GM23338 (cell line): Measurements from ENCODE around the gene EHD4. TPM values are rescaled to one million over a fixed set of nuclear protein-coding genes. Genes with fewer than 3 reads are reported as not detected.

Source experiments
- ATAC-seq: fragments of 200-7000 bp; cut with Tn5 transposase; 3 replicates; pipeline ENCODE4 v1.9.1; 2020
- DNase-seq: peaks from one replicate; pipeline ENCODE4 v3.0.0-alpha.2; 2015; ENCODE audit warnings: low spot score
- H2AFZ ChIP-seq: fragments of 200-600 bp; sonication (generic); 2 replicates; pipeline ENCODE4 v1.8.0; 2016; ENCODE audit warnings: antibody characterized with exemption, mild to moderate bottlenecking, moderate library complexity
- H3F3A ChIP-seq: fragments of 200-600 bp; sonication (generic); replicated peaks from 2 replicates; pipeline ENCODE4 v1.8.0; 2017; ENCODE audit warnings: antibody characterized with exemption, mixed run types, low read depth
- H3K27ac ChIP-seq: fragments of 200-600 bp; sonication (generic); 2 replicates; pipeline ENCODE4 v1.6.1; 2016; ENCODE audit warnings: low read depth
- H3K27me3 ChIP-seq: fragments of 200-600 bp; sonication (generic); 2 replicates; pipeline ENCODE4 v1.8.0; 2016; ENCODE audit warnings: mild to moderate bottlenecking, mixed run types, moderate library complexity; ENCODE audit not compliant: insufficient read depth
- H3K36me3 ChIP-seq: fragments of 200-600 bp; sonication (generic); 2 replicates; pipeline ENCODE4 v1.8.0; 2016; ENCODE audit warnings: mild to moderate bottlenecking; ENCODE audit not compliant: insufficient read depth
- H3K4me1 ChIP-seq: fragments of 200-600 bp; sonication (generic); 2 replicates; pipeline ENCODE4 v1.8.0; 2016; ENCODE audit warnings: mild to moderate bottlenecking, moderate library complexity; ENCODE audit not compliant: insufficient read depth
- H3K4me2 ChIP-seq: fragments of 200-600 bp; sonication (generic); 2 replicates; pipeline ENCODE4 v1.7.1; 2017; ENCODE audit warnings: mixed run types
- H3K4me3 ChIP-seq: fragments of 200-600 bp; sonication (generic); 2 replicates; pipeline ENCODE4 v1.6.1; 2016; ENCODE audit warnings: mixed run types
- H3K79me2 ChIP-seq: fragments of 200-600 bp; sonication (generic); replicated peaks from 2 replicates; pipeline ENCODE4 v1.8.0; 2017; ENCODE audit warnings: mild to moderate bottlenecking; ENCODE audit not compliant: insufficient read depth
- H3K9me2 ChIP-seq: fragments of 200-600 bp; sonication (generic); 2 replicates; pipeline ENCODE4 v1.8.0; 2017; ENCODE audit not compliant: insufficient read depth
- H4K20me1 ChIP-seq: fragments of 200-600 bp; sonication (generic); replicated peaks from 2 replicates; pipeline ENCODE4 v1.8.0; 2017; ENCODE audit warnings: mild to moderate bottlenecking; ENCODE audit not compliant: insufficient read depth
- H3K27ac Mint-ChIP-seq: 2 replicates; pipeline ENCODE4 v1.8.0; 2020; ENCODE audit warnings: inconsistent platforms, mild to moderate bottlenecking, moderate library complexity, mixed read lengths
- H3K27me3 Mint-ChIP-seq: 3 replicates; pipeline ENCODE4 v1.8.0; 2022; ENCODE audit warnings: low read depth, mild to moderate bottlenecking, moderate library complexity, mixed read lengths, inconsistent platforms; ENCODE audit not compliant: insufficient read depth, poor library complexity
- H3K36me3 Mint-ChIP-seq: 3 replicates; pipeline ENCODE4 v1.8.0; 2021; ENCODE audit warnings: low read depth, mild to moderate bottlenecking, inconsistent platforms, moderate library complexity, mixed read lengths
- H3K4me1 Mint-ChIP-seq: 3 replicates; pipeline ENCODE4 v1.8.0; 2020; ENCODE audit warnings: mild to moderate bottlenecking, inconsistent platforms, mixed read lengths
- H3K4me3 Mint-ChIP-seq: 3 replicates; pipeline ENCODE4 v1.8.0; 2021; ENCODE audit warnings: moderate library complexity, mild to moderate bottlenecking, inconsistent platforms, mixed read lengths
- H3K9me3 Mint-ChIP-seq: 3 replicates; pipeline ENCODE4 v1.8.0; 2020; ENCODE audit warnings: moderate library complexity, mild to moderate bottlenecking, inconsistent platforms, mixed read lengths
- JUNB ChIP-seq: IDR thresholded peaks from one replicate; pipeline ENCODE4 v1.6.1; 2016; ENCODE audit warnings: antibody characterized with exemption; ENCODE audit not compliant: unreplicated experiment
- NANOG ChIP-seq: IDR thresholded peaks from 2 replicates; pipeline ENCODE4 v1.6.1; 2016; ENCODE audit warnings: antibody characterized with exemption, borderline replicate concordance
- POLR2AphosphoS5 ChIP-seq: IDR thresholded peaks from 2 replicates; pipeline ENCODE4 v1.6.1; 2016; ENCODE audit warnings: antibody characterized with exemption, low read depth
- polyA plus RNA-seq: library from polyadenylated mRNA; unstranded; fragments of >200 nt; fragmentation: Nextera tagmentation; extraction: Ambion mirVana; gene quantifications from 2 replicates; pipeline ENCODE4 v1.2.1, GENCODE V29; 2016
- total RNA-seq: library from RNA; depleted of rRNA; stranded (reverse); fragments of >200 nt; shearing (Covaris generic); gene quantifications from 2 replicates; pipeline ENCODE4 v1.2.3, GENCODE V29; 2014
- TF ChIP-seq, protein P1 (sequence below), 2 experiments: fragments of 200-600 bp in 1 of 2; sonication (generic) in 1 of 2; conservative IDR thresholded peaks; 2 replicates each; pipeline versions ENCODE4 v1.5.1 to v1.6.1; 2016 to 2017; ENCODE audit warnings: antibody characterized with exemption in 2 of 2, low read depth in 2 of 2, mild to moderate bottlenecking in 2 of 2, moderate library complexity in 1 of 2
- TF ChIP-seq, protein P2 (sequence below): fragments of 250-450 bp; sonication (Bioruptor Pico); IDR thresholded peaks from 2 replicates; pipeline ENCODE4 v1.5.0; 2020; ENCODE audit warnings: mild to moderate bottlenecking, moderate library complexity

EHD4 gene
- total and polyA plus RNA-seq, 2 experiments from 2014 or later = 13.0 to 31.0 TPM

DNA sequence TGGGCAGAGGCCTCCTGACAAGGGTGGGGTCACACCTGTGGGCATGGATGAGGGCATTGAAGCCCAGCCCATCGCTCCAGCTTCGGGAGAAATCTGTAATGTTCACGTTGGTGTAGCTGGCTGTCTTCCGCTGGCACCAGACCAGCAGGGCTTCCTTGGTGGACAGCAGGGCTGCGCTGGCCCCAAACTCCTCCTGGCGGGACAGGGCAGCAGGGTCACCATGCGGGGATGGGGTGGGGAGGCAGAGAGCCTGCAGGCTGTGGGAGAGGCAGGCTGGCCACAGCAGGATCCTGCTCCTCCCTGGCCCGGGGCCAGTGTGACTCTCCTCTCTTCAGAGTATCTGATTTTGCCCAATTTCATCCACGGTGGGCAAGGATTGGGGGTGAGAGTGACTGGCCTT lies 84.5 kb downstream of the EHD4 start:
- no peak overlapping the region for H3K4me3 Mint-ChIP-seq
- H3K36me3 Mint-ChIP-seq = no peaks in the 10 kb centered on the region
- Histone ChIP-seq H3K36me3 (no peaks in the 10 kb centered on the region), H3K9me2 (no peaks in the 10 kb centered on the region), H3K27me3 (peaks cover 7% of the 10 kb centered on the region), H3K27ac (no peak overlapping the region), H3F3A (no peaks in the 10 kb centered on the region), H4K20me1 (no peaks in the 10 kb centered on the region), H3K4me2 (no peak overlapping the region), H3K4me3 (no peak overlapping the region), H2AFZ (no peak overlapping the region), H3K4me1 (no peaks in the 10 kb centered on the region), H3K79me2 (no peaks in the 10 kb centered on the region)
- ATAC-seq (no peak), DNase-seq (no peak)
- peaks cover 18% of the 10 kb centered on the region for H3K27me3 Mint-ChIP-seq
- TF ChIP-seq, protein P1, sequence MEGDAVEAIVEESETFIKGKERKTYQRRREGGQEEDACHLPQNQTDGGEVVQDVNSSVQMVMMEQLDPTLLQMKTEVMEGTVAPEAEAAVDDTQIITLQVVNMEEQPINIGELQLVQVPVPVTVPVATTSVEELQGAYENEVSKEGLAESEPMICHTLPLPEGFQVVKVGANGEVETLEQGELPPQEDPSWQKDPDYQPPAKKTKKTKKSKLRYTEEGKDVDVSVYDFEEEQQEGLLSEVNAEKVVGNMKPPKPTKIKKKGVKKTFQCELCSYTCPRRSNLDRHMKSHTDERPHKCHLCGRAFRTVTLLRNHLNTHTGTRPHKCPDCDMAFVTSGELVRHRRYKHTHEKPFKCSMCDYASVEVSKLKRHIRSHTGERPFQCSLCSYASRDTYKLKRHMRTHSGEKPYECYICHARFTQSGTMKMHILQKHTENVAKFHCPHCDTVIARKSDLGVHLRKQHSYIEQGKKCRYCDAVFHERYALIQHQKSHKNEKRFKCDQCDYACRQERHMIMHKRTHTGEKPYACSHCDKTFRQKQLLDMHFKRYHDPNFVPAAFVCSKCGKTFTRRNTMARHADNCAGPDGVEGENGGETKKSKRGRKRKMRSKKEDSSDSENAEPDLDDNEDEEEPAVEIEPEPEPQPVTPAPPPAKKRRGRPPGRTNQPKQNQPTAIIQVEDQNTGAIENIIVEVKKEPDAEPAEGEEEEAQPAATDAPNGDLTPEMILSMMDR (conservative IDR thresholded peaks at IDR 0.05; ENCODE audit: low read depth in 2 of 2) = no peak
- TF ChIP-seq POLR2AphosphoS5 = no peak
- TF ChIP-seq NANOG = no peak
- TF ChIP-seq JUNB = no peak
- TF ChIP-seq, protein P2, sequence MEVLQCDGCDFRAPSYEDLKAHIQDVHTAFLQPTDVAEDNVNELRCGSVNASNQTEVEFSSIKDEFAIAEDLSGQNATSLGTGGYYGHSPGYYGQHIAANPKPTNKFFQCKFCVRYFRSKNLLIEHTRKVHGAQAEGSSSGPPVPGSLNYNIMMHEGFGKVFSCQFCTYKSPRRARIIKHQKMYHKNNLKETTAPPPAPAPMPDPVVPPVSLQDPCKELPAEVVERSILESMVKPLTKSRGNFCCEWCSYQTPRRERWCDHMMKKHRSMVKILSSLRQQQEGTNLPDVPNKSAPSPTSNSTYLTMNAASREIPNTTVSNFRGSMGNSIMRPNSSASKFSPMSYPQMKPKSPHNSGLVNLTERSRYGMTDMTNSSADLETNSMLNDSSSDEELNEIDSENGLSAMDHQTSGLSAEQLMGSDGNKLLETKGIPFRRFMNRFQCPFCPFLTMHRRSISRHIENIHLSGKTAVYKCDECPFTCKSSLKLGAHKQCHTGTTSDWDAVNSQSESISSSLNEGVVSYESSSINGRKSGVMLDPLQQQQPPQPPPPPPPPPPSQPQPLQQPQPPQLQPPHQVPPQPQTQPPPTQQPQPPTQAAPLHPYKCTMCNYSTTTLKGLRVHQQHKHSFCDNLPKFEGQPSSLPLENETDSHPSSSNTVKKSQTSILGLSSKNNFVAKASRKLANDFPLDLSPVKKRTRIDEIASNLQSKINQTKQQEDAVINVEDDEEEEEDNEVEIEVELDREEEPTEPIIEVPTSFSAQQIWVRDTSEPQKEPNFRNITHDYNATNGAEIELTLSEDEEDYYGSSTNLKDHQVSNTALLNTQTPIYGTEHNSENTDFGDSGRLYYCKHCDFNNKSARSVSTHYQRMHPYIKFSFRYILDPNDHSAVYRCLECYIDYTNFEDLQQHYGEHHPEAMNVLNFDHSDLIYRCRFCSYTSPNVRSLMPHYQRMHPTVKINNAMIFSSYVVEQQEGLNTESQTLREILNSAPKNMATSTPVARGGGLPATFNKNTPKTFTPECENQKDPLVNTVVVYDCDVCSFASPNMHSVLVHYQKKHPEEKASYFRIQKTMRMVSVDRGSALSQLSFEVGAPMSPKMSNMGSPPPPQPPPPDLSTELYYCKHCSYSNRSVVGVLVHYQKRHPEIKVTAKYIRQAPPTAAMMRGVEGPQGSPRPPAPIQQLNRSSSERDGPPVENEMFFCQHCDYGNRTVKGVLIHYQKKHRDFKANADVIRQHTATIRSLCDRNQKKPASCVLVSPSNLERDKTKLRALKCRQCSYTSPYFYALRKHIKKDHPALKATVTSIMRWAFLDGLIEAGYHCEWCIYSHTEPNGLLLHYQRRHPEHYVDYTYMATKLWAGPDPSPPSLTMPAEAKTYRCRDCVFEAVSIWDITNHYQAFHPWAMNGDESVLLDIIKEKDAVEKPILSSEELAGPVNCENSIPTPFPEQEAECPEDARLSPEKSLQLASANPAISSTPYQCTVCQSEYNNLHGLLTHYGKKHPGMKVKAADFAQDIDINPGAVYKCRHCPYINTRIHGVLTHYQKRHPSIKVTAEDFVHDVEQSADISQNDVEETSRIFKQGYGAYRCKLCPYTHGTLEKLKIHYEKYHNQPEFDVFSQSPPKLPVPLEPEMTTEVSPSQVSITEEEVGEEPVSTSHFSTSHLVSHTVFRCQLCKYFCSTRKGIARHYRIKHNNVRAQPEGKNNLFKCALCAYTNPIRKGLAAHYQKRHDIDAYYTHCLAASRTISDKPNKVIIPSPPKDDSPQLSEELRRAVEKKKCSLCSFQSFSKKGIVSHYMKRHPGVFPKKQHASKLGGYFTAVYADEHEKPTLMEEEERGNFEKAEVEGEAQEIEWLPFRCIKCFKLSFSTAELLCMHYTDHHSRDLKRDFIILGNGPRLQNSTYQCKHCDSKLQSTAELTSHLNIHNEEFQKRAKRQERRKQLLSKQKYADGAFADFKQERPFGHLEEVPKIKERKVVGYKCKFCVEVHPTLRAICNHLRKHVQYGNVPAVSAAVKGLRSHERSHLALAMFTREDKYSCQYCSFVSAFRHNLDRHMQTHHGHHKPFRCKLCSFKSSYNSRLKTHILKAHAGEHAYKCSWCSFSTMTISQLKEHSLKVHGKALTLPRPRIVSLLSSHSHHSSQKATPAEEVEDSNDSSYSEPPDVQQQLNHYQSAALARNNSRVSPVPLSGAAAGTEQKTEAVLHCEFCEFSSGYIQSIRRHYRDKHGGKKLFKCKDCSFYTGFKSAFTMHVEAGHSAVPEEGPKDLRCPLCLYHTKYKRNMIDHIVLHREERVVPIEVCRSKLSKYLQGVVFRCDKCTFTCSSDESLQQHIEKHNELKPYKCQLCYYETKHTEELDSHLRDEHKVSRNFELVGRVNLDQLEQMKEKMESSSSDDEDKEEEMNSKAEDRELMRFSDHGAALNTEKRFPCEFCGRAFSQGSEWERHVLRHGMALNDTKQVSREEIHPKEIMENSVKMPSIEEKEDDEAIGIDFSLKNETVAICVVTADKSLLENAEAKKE = no peak
- H3K9me3 Mint-ChIP-seq = no peaks in the 10 kb centered on the region
- no peaks in the 10 kb centered on the region; the same call in 2 of the 3 replicates for H3K4me1 Mint-ChIP-seq
- no peak overlapping the region for H3K27ac Mint-ChIP-seq
